Activated T-helper 9 cell treated with anti-CD3 and anti-CD28 coated beads, Interleukin-2, amount 50 U/mL, for 16 hours (primary cell): ENCODE results near the gene ARL15.

Experiments used
- DNase-seq: peaks from one replicate; pipeline ENCODE4 v3.0.0-alpha.2; 2020; ENCODE audit warnings: low read depth

Gene ARL15

GRCh38 chr5:54282876-54283275, 27.5 kb downstream of the ARL15 start:
- DNase-seq: no peak

GRCh38 chr5:54281960-54282692, 28.2 kb downstream of the ARL15 start:
- no peak for DNase-seq

GRCh38 chr5:54279960-54280359, 30.4 kb downstream of the ARL15 start:
- DNase-seq: no peak

GRCh38 chr5:54278979-54279717, 31.2 kb downstream of the ARL15 start:
- DNase-seq: no peak

GRCh38 chr5:54278036-54278830, 32.1 kb downstream of the ARL15 start:
- DNase-seq: no peak

- DNase-seq: no peak
Measured at GRCh38 chr5:54276048-54276447, 34.3 kb downstream of the ARL15 start.

- DNase-seq: no peak
Measured at GRCh38 chr5:54275361-54275760, 35.0 kb downstream of the ARL15 start.

GRCh38 chr5:54274944-54275343, 35.4 kb downstream of the ARL15 start:
- no peak for DNase-seq

- DNase-seq: no peak
Measured at GRCh38 chr5:54273715-54274114, 36.7 kb downstream of the ARL15 start.

- DNase-seq: no peak
Measured at GRCh38 chr5:54272746-54273145, 37.6 kb downstream of the ARL15 start.

- DNase-seq: no peak
Measured at GRCh38 chr5:54270326-54270725, 40.0 kb downstream of the ARL15 start.

- DNase-seq: no peak
Measured at GRCh38 chr5:54264574-54264973, 45.8 kb downstream of the ARL15 start.

- DNase-seq: no peak
Measured at GRCh38 chr5:54263447-54263846, 46.9 kb downstream of the ARL15 start.

- no peak for DNase-seq
Measured at GRCh38 chr5:54261596-54261995, 48.8 kb downstream of the ARL15 start.

- DNase-seq: no peak
Measured at GRCh38 chr5:54259981-54260380, 50.4 kb downstream of the ARL15 start.

- DNase-seq: no peak
Measured at GRCh38 chr5:54259090-54259489, 51.3 kb downstream of the ARL15 start.

- DNase-seq: no peak
Measured at GRCh38 chr5:54257366-54258118, 52.8 kb downstream of the ARL15 start.

- DNase-seq: no peak
Measured at GRCh38 chr5:54254482-54255198, 55.7 kb downstream of the ARL15 start.

- DNase-seq: no peak
Measured at GRCh38 chr5:54251981-54252380, 58.4 kb downstream of the ARL15 start.

GRCh38 chr5:54249210-54250028, 61.0 kb downstream of the ARL15 start:
- peak; percentile 3 for DNase-seq

- DNase-seq: no peak
Measured at GRCh38 chr5:54247226-54247625, 63.1 kb downstream of the ARL15 start.
